Uterus (tissue), 4 donors: ENCODE results near the gene STAG2. TPM values are rescaled to one million over a fixed set of nuclear protein-coding genes. Genes with fewer than 3 reads are reported as not detected.

Experiments used
- DNase-seq, 2 donors: peaks; one replicate each; pipeline ENCODE4 v3.0.0-alpha.2; 2019 to 2020
- H3K27ac ChIP-seq, 2 donors: fragments of 200-600 bp; sonication (generic); 1 replicate in 1 of 2; 2 replicates in 1 of 2; pipeline ENCODE4 v1.5.1; 2016 to 2018
- H3K27me3 ChIP-seq, 2 donors: fragments of 200-600 bp; sonication (generic); one replicate each; pipeline ENCODE4 v1.5.1; 2018 to 2019; ENCODE audit warnings: control low read depth in 1 of 2
- H3K36me3 ChIP-seq, 2 donors: fragments of 200-600 bp; sonication (generic); one replicate each; pipeline ENCODE4 v1.5.1; 2019; ENCODE audit warnings: control low read depth in 1 of 2
- H3K4me1 ChIP-seq, 2 donors: fragments of 200-600 bp; sonication (generic); one replicate each; pipeline ENCODE4 v1.5.1; 2018 to 2019; ENCODE audit warnings: control low read depth in 1 of 2
- H3K4me3 ChIP-seq, 2 donors: fragments of 200-600 bp; sonication (generic); 1 replicate in 1 of 2; 2 replicates in 1 of 2; pipeline ENCODE4 v1.5.1; 2018 to 2019; ENCODE audit warnings: mild to moderate bottlenecking in 1 of 2
- H3K9me3 ChIP-seq, 2 donors: fragments of 200-600 bp; sonication (generic); one replicate each; pipeline ENCODE4 v1.5.1; 2019; ENCODE audit warnings: control low read depth in 1 of 2
- POLR2A ChIP-seq, 2 donors: fragments of 450-650 bp; IDR thresholded peaks; one replicate each; pipeline ENCODE4 v1.6.1; 2016; ENCODE audit warnings: antibody characterized with exemption in 2 of 2, mild to moderate bottlenecking in 1 of 2, moderate library complexity in 1 of 2
- intact Hi-C: fragments of 100-400 bp; cut with DNase I; formaldehyde crosslinking; loops from one replicate; pipeline ENCODE4 v1.15.1; 2023; ENCODE audit warnings: low total_unique reads
- total RNA-seq, 4 donors: library from RNA; depleted of rRNA in 3 of 4; stranded (reverse); fragments of >200 nt in 3 of 4; gene quantifications; one replicate each; pipeline versions ENCODE4 v1.1.0 to v1.2.4, GENCODE V29; 2014 to 2023
- TF ChIP-seq, protein P1 (sequence below), 4 experiments: fragments of 200-600 bp in 2 of 4; fragments of 450-650 bp in 2 of 4; sonication (generic) in 2 of 4; IDR thresholded peaks; one replicate each; pipeline ENCODE4 v1.5.1; 2016 to 2019; ENCODE audit warnings: antibody characterized with exemption in 4 of 4, mild to moderate bottlenecking in 2 of 4, moderate library complexity in 1 of 4
- donor health status: DM: yes; HTN: yes; CAD: no.

Gene STAG2
- total RNA-seq: 100 to 1,000 TPM in 2 of 4 donors, 10 to 100 TPM in 2; 32.5 to 170 (median 83.4) TPM

DNA sequence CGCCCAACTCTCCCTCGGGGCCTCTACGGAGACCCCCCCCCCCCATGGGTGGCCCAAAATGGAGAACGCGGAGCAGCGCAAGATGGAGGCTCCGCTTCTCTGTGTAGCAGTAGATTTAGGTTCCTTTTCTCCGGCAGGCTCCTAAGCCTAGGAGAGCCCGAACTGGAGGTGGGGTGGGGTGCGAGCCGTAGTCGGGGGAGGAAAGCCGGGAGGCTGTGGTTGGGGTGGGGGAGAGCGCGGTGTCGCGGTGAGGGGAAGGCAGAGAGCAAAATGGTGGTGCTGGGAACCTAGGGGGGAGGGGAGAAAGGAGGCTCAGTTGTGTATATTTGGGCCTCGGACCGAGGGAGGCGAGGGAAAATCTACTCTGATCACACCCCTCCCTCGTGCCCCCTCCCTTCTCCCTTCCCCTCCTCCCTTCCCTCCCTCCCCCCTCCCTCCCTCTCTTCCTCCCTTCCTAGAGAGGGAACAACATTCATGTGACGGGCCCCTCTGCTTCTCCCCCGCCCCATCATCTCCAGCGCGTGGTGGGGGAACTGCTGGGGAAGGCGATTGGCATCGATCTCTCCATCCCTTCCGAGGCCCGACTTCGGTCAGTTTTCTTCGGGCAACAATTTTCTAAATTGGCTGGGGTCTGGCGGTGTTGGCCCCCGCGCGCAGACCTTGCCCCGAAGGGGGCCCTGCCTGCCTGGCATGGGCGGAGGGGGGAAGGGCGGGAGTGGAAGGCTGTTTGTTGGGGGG lies at the start of gene STAG2:
Gene STAG2, plus strand, starts transcription at position 439 of the 738 bp plus-strand sequence. CDS start 60,922 bp downstream, outside the sequence.
- Histone ChIP-seq H3K4me1 (no peaks in the 10 kb centered on the region), H3K4me3 (peak within 1 kb of the TSS; percentile 52 to 57), H3K27ac (peak within 1 kb of the TSS; percentile 98 to 99), H3K36me3 (no peaks in the 10 kb centered on the region), H3K27me3 (no peaks in the 10 kb centered on the region), H3K9me3 (no peaks in the 10 kb centered on the region)
- TF ChIP-seq, protein P1, sequence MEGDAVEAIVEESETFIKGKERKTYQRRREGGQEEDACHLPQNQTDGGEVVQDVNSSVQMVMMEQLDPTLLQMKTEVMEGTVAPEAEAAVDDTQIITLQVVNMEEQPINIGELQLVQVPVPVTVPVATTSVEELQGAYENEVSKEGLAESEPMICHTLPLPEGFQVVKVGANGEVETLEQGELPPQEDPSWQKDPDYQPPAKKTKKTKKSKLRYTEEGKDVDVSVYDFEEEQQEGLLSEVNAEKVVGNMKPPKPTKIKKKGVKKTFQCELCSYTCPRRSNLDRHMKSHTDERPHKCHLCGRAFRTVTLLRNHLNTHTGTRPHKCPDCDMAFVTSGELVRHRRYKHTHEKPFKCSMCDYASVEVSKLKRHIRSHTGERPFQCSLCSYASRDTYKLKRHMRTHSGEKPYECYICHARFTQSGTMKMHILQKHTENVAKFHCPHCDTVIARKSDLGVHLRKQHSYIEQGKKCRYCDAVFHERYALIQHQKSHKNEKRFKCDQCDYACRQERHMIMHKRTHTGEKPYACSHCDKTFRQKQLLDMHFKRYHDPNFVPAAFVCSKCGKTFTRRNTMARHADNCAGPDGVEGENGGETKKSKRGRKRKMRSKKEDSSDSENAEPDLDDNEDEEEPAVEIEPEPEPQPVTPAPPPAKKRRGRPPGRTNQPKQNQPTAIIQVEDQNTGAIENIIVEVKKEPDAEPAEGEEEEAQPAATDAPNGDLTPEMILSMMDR (IDR thresholded peaks at IDR 0.05): no peak
- TF ChIP-seq POLR2A (IDR thresholded peaks at IDR 0.05): peak in 1 of 2 donors; percentile 42
- peak; percentile 68 to 86 for DNase-seq
- intact Hi-C loops: no loop called here

DNA sequence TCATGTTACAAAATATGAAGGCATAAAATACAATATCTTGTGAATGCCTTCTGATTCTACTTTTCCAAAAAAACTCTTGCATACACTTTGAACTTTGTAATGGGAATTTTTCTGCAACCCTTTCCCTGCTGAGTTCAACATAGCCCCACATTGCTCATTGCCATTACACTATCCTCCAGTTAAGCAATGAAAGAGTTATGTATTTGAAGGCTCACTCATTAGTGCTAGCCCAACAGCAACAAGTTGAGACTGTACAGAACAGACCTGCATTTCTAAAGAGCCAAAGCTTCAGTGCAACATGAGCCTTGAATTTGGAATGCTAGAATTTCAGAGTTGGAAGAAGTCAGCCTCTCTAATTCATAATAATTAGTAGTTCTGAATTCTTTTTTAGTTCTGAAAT lies 44.4 kb upstream of the STAG2 start:
- Histone ChIP-seq H3K36me3 (no peaks in the 10 kb centered on the region), H3K9me3 (no peaks in the 10 kb centered on the region), H3K4me1 (no peaks in the 10 kb centered on the region), H3K27me3 (no peaks in the 10 kb centered on the region), H3K4me3 (no peak overlapping the region), H3K27ac (no peak overlapping the region)
- DNase-seq: no peak
- no peak for TF ChIP-seq POLR2A (IDR thresholded peaks at IDR 0.05)
- TF ChIP-seq, protein P1 (IDR thresholded peaks at IDR 0.05): no peak
- intact Hi-C loops: no loop called here

DNA sequence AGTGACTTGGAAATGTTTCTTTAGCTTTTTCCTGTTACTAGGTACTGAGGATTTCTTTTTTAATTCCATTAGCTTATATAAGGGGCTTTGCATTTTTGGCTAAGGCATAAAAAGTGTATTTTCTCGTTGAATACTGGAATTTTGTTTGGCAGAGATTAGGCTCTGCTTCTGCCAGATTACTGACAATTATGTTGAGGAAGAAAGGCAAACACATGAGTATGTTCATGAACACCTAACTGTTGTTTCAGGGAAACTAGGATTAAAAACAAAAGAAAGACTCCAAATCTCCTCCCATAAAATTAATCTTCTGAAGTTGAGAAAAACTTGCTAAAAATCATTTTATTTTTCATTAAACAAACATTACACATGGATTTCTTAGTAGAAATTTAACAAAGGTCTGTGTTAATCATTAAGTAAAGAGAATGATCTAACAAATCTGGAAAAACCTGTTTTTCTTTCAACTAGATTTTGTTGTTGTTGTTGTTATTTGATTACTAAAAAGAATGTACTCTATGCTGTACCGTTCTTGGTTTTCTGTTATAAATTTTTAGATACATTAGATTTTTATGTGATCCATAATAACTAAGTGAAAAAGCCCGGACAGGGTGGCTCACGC lies 43.3 kb upstream of the STAG2 start:
- Histone ChIP-seq H3K4me3 (no peak overlapping the region), H3K27ac (no peak overlapping the region), H3K36me3 (no peaks in the 10 kb centered on the region), H3K4me1 (no peaks in the 10 kb centered on the region), H3K9me3 (no peaks in the 10 kb centered on the region), H3K27me3 (no peaks in the 10 kb centered on the region)
- no peak for DNase-seq
- intact Hi-C loops: no loop called here
- TF ChIP-seq, protein P1 (IDR thresholded peaks at IDR 0.05): no peak
- no peak for TF ChIP-seq POLR2A (IDR thresholded peaks at IDR 0.05)

DNA sequence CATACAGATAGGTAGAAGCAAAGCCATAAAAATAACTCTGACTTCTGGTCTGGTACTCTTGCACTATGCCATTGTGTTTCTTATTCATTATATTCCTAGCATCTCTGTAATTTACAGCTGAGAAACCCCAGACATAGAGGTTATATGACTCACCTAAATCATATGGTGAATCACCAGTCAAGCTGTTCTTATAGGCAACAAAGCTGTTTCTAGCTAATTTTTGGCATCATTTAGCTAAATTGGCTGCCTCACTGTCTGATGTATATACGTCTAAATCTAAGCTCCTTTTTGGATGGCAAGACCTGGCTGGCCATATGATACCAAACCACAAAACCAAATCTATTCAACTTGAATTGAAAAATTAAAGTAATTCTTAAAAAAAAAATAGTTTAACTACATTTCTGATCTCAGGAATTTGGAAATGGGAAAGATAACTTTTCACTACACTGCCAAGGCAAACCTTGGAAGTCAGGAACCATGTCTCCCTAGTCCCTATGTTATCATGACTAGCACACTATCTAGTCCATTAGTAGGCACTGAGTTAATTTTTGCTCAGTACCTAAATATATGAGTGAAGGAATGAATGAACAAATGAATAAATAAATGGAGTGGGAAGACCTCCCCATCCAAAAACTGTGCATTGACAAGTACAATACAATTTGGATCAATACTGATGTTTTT lies 41.3 kb upstream of the STAG2 start:
- Histone ChIP-seq H3K27me3 (no peaks in the 10 kb centered on the region), H3K27ac (no peak overlapping the region), H3K9me3 (no peaks in the 10 kb centered on the region), H3K4me3 (no peak overlapping the region), H3K36me3 (no peaks in the 10 kb centered on the region), H3K4me1 (no peaks in the 10 kb centered on the region)
- intact Hi-C loops: no loop called here
- no peak for DNase-seq
- TF ChIP-seq, protein P1 (IDR thresholded peaks at IDR 0.05): no peak
- no peak for TF ChIP-seq POLR2A (IDR thresholded peaks at IDR 0.05)

DNA sequence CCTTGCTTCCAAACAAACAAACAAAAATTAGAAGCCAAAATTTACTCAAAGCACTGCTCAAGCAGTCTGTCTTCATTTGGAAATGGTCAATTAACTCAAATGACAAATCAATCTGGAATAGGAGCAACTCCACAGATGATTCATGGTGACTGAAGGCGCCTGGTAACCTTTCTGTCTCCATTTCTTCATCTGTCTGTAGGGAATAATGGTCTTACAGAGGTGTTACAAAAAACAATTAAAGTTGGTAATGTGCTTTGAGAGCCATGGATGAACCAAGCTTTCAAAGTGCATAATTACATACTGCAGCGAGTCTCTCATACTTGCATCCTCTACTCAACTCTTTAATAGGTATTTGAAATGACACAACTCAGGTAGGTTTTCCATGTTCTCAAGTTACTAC lies 38.3 kb upstream of the STAG2 start:
- intact Hi-C loops: no loop called here
- Histone ChIP-seq H3K27ac (no peak overlapping the region), H3K9me3 (no peaks in the 10 kb centered on the region), H3K4me1 (no peaks in the 10 kb centered on the region), H3K4me3 (no peak overlapping the region), H3K36me3 (no peaks in the 10 kb centered on the region), H3K27me3 (no peaks in the 10 kb centered on the region)
- DNase-seq: no peak
- TF ChIP-seq, protein P1 (IDR thresholded peaks at IDR 0.05): no peak
- no peak for TF ChIP-seq POLR2A (IDR thresholded peaks at IDR 0.05)
